ENCODE measurements around the gene DSCAM.

- no peak for TF ChIP-seq POLR2A (IDR thresholded peaks at IDR 0.05; ENCODE audit: low read depth, low read length)
- no peak for TF ChIP-seq POLR2AphosphoS5 (IDR thresholded peaks at IDR 0.05; ENCODE audit: low read depth, low read length)
- TF ChIP-seq TAF1 (IDR thresholded peaks at IDR 0.05; ENCODE audit: borderline replicate concordance, low read depth, low read length), result no peak
Observed at GRCh38 chr21:40886006-40886405, 39.0 kb upstream of the DSCAM start.
